Measurements from ENCODE around the gene JPH3.

The JPH3 gene

DNA sequence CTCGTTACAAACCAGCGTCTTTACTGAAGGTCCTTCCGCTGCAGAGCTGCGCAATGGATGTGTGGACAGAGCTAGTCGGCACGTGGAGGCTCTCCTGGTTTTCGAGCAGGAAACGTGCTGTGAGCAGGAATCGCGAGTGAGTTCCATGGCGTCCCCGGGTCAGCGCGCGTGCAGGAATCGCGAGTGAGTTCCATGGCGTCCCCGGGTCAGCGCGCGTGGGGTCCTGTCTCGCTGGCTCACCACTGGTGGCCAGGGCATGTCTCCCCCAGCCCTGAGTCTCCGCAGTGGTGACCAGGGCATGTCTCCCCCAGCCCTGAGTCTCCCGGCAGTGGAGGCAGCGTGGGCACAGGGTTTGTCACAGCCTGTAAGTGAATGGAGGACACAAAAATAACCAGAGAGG, 100.8 kb downstream of the JPH3 start:
- no peak overlapping the region for H3K9ac ChIP-seq (ENCODE audit: low read length)
- no peaks in the 10 kb centered on the region for H3K4me1 ChIP-seq (ENCODE audit: insufficient read depth, low read length)
- H3K4me3 ChIP-seq (ENCODE audit: low read depth in 1 of 2, low read length in 2 of 2), result no peak overlapping the region
- H3K27me3 ChIP-seq (ENCODE audit: control insufficient read depth in 1 of 2, insufficient read depth in 2 of 2, low read length in 2 of 2), result no peaks in the 10 kb centered on the region
- H3K36me3 ChIP-seq (ENCODE audit: insufficient read depth, low read length), result no peaks in the 10 kb centered on the region
- H3K9me3 ChIP-seq (ENCODE audit: low read length), result no peaks in the 10 kb centered on the region
- no peak overlapping the region for H3K27ac ChIP-seq (ENCODE audit: low read depth, low read length)

DNA sequence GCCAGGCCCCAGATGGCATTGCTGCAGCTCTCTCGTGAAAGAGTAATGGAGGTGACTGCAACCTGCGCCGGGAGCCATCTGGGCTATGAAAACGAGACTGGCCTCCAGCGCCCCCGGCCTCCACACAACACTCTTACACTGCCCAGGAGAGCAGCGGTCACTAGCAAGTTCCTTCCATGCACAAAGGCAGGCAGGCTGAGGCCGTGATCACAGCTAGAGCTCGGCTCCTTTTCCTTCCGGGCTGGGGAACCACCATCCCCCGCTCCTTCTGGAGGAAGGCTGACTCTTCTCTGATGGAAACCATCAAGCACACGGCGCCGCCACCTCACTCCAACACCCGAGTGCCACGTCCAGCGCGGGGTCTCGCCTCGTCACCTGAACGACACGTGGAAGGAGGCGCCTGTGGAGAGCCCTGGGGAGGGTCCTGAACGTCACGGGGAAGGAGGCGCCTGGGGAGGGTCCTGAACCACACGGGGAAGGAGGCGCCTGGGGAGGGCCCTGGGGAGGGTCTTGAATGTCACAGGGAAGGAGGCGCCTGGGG, 101.6 kb downstream of the JPH3 start:
- Histone ChIP-seq H3K9me3 (ENCODE audit: low read length) (no peaks in the 10 kb centered on the region), H3K9ac (ENCODE audit: low read length) (no peak overlapping the region), H3K27me3 (ENCODE audit: control insufficient read depth in 1 of 2, insufficient read depth in 2 of 2, low read length in 2 of 2) (no peaks in the 10 kb centered on the region), H3K36me3 (ENCODE audit: insufficient read depth, low read length) (no peaks in the 10 kb centered on the region), H3K4me1 (ENCODE audit: insufficient read depth, low read length) (no peaks in the 10 kb centered on the region), H3K4me3 (ENCODE audit: low read depth in 1 of 2, low read length in 2 of 2) (no peak overlapping the region), H3K27ac (ENCODE audit: low read depth, low read length) (no peak overlapping the region)

DNA sequence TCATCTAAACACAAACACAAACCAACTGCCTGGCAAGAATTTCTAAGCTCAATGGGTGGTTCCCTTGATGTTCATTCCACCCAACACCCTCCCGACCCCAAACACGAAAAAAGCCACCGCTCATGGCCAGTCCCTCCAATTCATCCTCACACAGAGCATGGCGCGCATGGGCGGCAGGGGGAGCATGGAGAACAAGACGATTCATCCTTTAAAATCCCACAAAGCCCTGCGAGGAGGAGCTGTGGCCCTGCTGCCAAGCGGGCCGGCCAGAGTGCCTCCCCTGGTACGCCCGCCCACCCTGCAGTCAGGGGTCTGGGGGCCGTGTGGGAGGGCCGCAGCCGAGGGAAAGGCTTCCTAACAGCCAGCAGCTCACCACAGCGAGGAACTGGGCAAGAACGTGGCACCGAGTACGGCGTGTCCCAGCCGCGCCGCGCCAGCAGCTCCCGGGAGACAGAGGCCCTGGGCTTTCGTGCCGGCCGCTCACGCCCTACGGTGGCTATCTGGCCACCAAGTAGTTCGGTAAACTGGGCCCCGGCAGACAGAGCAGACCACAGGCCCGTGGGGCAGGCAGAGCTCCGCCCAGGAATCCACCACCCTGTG, 102.5 kb downstream of the JPH3 start:
- H3K27me3 ChIP-seq (ENCODE audit: control insufficient read depth in 1 of 2, insufficient read depth in 2 of 2, low read length in 2 of 2), result no peaks in the 10 kb centered on the region
- H3K27ac ChIP-seq (ENCODE audit: low read depth, low read length), result no peak overlapping the region
- no peaks in the 10 kb centered on the region for H3K36me3 ChIP-seq (ENCODE audit: insufficient read depth, low read length)
- no peak overlapping the region for H3K9ac ChIP-seq (ENCODE audit: low read length)
- H3K9me3 ChIP-seq (ENCODE audit: low read length), result no peaks in the 10 kb centered on the region
- no peak overlapping the region for H3K4me3 ChIP-seq (ENCODE audit: low read depth in 1 of 2, low read length in 2 of 2)
- no peaks in the 10 kb centered on the region for H3K4me1 ChIP-seq (ENCODE audit: insufficient read depth, low read length)

DNA sequence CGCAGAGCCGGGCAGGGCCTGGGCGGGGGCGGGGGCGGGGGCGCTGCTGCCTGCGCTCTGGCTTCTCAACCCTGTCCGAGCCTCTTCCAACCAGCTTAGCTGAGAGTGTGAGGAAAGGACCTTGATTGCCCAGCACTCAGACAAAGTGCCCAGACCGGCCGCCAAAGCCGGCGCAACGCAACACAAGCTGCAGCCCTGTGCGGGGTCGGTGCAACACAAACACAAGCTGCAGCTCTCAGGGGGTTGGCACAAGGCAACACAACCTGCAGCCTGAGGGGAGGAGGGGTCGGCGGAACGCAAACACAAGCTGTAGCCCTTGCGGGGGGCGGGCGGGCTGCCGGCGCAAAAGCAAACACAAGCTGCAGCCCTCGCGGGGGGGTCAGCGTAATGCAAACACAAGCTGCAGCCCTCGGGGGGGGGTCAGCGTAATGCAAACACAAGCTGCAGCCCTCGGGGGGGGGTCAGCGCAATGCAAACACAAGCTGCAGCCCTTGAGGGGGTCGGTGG, 103.5 kb downstream of the JPH3 start:
- H3K4me1 ChIP-seq (ENCODE audit: insufficient read depth, low read length), result no peaks in the 10 kb centered on the region
- H3K27ac ChIP-seq (ENCODE audit: low read depth, low read length), result no peak overlapping the region
- peaks cover 8% of the 10 kb centered on the region for H3K36me3 ChIP-seq (ENCODE audit: insufficient read depth, low read length)
- H3K9me3 ChIP-seq (ENCODE audit: low read length), result no peaks in the 10 kb centered on the region
- H3K27me3 ChIP-seq (ENCODE audit: control insufficient read depth in 1 of 2, insufficient read depth in 2 of 2, low read length in 2 of 2), result no peaks in the 10 kb centered on the region
- H3K9ac ChIP-seq (ENCODE audit: low read length), result no peak overlapping the region
- no peak overlapping the region for H3K4me3 ChIP-seq (ENCODE audit: low read depth in 1 of 2, low read length in 2 of 2)

DNA sequence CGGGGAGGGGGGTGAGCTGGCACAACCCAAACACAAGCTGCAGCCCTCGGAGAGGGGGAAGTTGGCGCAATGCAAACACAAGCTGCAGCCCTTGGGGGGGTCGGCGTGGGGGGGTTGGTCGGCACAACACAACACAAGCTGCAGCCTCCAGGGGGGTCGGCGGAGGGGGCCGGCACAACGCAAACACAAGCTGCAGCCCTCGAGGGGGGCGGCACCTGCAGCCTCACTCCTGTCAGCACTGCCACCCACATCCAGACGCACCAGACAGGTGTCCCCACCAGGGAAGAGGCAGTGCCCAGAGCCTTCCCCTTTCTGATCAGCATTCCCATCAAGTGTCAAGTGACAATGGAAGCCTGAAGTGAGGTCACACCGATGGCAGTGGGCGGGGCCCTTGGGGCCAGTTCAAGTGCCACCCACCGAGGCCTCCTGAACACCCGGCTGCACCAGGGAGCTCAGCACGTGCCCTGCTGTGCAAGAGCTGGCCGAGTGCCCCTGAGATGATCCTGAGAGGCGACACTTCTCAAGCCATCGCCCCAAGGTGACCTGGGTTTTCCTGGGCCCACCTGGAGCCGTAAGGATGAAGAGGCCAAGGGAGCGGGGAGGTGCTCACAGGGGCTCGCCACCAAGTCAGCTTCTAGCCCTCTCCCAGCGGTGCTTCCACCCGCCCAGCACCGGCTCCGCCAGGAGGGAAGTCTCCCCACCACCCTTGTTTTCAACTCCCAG, 104.1 kb downstream of the JPH3 start:
- no peaks in the 10 kb centered on the region for H3K9me3 ChIP-seq (ENCODE audit: low read length)
- no peak overlapping the region for H3K27ac ChIP-seq (ENCODE audit: low read depth, low read length)
- H3K4me3 ChIP-seq (ENCODE audit: low read depth in 1 of 2, low read length in 2 of 2), result no peak overlapping the region
- H3K27me3 ChIP-seq (ENCODE audit: control insufficient read depth in 1 of 2, insufficient read depth in 2 of 2, low read length in 2 of 2), result no peaks in the 10 kb centered on the region
- peaks cover 11% of the 10 kb centered on the region for H3K36me3 ChIP-seq (ENCODE audit: insufficient read depth, low read length)
- H3K9ac ChIP-seq (ENCODE audit: low read length), result no peak overlapping the region
- H3K4me1 ChIP-seq (ENCODE audit: insufficient read depth, low read length), result no peaks in the 10 kb centered on the region

DNA sequence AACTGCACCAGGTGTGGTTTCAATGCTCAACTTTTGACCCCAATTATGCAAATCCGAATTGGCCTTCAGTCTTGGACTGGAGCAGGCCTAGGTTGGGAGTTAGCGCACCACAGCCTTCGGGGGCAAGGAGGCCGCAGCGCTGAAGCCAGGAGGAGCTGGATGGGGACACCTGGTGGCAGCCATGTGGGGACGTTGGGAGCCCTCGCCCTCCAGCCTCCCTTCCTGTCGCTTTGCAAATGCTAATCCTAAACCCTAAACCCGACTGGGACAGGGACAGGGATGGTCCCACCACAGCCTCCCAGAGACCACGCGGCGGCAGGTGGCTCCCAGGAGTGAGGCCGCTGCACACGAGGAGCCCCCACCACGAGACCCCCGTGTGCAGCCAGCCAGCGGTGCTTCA, 104.8 kb downstream of the JPH3 start:
- Histone ChIP-seq H3K36me3 (ENCODE audit: insufficient read depth, low read length) (peaks cover 11% of the 10 kb centered on the region), H3K4me1 (ENCODE audit: insufficient read depth, low read length) (no peaks in the 10 kb centered on the region), H3K27me3 (ENCODE audit: control insufficient read depth in 1 of 2, insufficient read depth in 2 of 2, low read length in 2 of 2) (no peaks in the 10 kb centered on the region)

DNA sequence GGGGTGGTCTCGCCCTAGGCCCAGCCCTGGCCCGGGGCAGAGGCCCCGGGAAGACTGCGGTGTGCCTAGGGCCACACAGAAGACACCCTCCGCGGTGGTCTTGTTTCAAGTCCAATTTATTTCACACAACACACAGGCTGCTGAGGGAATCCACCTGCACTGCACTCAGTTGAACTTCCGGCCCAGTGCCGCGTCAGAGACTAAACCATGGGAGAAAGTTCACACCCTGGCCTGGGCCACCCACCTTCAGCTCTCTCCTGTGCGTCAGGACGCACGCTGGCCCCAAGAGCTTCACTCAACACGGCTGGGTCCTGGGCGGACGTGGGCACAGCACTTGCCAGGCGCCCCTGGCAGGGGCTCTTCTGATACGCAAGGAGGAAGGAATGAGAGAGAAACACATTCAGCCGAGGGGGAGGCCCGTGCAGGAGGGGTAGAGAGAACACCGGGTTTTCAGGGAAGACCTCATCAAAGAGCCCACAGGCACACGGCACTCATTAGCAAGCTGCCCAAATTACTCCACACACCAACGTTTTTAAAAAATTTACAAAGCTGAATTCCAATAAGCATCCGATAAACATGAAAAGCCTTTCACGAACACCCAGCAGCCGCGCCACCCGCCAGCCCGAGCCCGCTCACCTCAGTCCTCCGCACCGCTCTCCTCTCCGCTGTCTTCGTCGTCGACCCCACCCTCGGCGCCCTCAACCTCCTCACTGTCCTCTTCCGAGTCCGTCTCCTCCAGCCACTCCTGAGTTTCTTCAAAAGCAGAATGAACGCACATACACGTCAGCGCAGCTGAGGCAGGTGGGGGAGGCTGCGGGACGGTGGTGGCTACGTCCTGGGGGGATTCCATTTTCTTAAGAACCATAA, 105.6 kb downstream of the JPH3 start:
- H3K4me1 ChIP-seq (ENCODE audit: insufficient read depth, low read length), result no peaks in the 10 kb centered on the region
- no peaks in the 10 kb centered on the region for H3K27me3 ChIP-seq (ENCODE audit: control insufficient read depth in 1 of 2, insufficient read depth in 2 of 2, low read length in 2 of 2)
- H3K27ac ChIP-seq (ENCODE audit: low read depth, low read length), result no peak overlapping the region
- no peak overlapping the region for H3K4me3 ChIP-seq (ENCODE audit: low read depth in 1 of 2, low read length in 2 of 2)
- no peak overlapping the region for H3K9ac ChIP-seq (ENCODE audit: low read length)
- H3K9me3 ChIP-seq (ENCODE audit: low read length), result no peaks in the 10 kb centered on the region
- peaks cover 11% of the 10 kb centered on the region for H3K36me3 ChIP-seq (ENCODE audit: insufficient read depth, low read length)

More for the DNA sequence above, 104.8 kb downstream of the JPH3 start:
- Histone ChIP-seq H3K4me3 (ENCODE audit: low read depth in 1 of 2, low read length in 2 of 2) (no peak overlapping the region), H3K9ac (ENCODE audit: low read length) (no peak overlapping the region), H3K27ac (ENCODE audit: low read depth, low read length) (no peak overlapping the region), H3K9me3 (ENCODE audit: low read length) (no peaks in the 10 kb centered on the region)

DNA sequence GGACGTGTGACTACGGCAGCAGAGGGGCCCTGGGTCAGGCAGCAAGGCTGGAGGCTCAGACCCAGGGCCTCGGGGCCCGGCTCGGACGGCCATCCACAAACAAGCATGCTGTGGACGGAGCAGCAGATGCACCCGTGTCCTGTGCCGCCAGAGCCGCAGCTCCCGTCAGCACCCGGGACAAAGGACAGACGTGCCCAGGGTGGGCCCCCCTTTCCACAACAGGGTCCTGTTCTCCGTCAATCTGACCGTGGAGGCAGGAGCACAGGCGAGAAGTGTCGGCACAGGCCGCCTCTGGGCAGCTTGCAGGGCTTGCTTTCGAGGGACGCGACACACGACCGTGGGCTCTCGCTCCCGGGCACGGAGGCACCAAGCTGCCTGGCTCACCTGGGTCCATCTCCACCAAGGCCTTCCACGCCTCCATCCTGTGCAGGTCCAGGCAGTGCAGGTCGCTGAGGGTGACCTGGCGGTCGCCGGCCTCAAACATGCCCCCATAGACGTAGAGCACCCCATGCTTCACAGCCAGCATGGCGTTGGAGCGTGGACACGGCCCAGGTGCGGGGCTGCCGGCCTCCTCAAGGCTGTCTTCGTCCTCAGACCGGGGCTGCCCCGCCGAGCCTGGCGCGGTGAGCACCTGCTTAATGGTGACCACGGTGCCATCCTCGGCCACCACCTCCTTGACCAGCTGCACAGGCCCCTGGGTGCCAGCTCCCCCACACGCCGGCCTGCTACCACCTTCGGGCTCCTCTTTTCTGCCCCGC, 106.8 kb downstream of the JPH3 start:
- peaks cover 11% of the 10 kb centered on the region for H3K36me3 ChIP-seq (ENCODE audit: insufficient read depth, low read length)
- no peaks in the 10 kb centered on the region for H3K9me3 ChIP-seq (ENCODE audit: low read length)

DNA sequence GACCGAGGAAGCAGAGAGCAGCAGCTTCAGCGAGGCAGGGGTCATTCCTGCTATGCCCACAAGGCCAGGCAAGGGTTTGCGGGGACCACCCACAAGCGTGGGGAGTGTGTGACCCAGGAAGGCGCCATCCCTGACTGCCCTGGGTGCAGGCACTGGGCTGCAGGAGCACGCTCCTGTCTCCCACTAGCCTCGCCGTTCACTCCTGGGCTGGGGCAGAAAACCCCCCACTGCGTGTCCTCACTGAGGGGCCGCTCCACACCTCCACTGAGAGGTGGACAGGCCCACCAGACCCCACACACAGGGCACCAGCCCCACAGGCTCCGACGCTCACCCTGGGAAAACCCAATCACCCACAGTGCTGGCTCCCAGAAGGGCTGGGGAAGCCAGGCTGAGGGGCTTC, 107.4 kb downstream of the JPH3 start:
- peaks cover 11% of the 10 kb centered on the region for H3K36me3 ChIP-seq (ENCODE audit: insufficient read depth, low read length)
- no peaks in the 10 kb centered on the region for H3K27me3 ChIP-seq (ENCODE audit: control insufficient read depth in 1 of 2, insufficient read depth in 2 of 2, low read length in 2 of 2)
- H3K9me3 ChIP-seq (ENCODE audit: low read length), result no peaks in the 10 kb centered on the region
- H3K27ac ChIP-seq (ENCODE audit: low read depth, low read length), result no peak overlapping the region
- H3K4me1 ChIP-seq (ENCODE audit: insufficient read depth, low read length), result no peaks in the 10 kb centered on the region
- H3K9ac ChIP-seq (ENCODE audit: low read length), result no peak overlapping the region
- no peak overlapping the region for H3K4me3 ChIP-seq (ENCODE audit: low read depth in 1 of 2, low read length in 2 of 2)

More for the DNA sequence above, 106.8 kb downstream of the JPH3 start:
- Histone ChIP-seq H3K27ac (ENCODE audit: low read depth, low read length) (no peak overlapping the region), H3K27me3 (ENCODE audit: control insufficient read depth in 1 of 2, insufficient read depth in 2 of 2, low read length in 2 of 2) (no peaks in the 10 kb centered on the region), H3K4me3 (ENCODE audit: low read depth in 1 of 2, low read length in 2 of 2) (no peak overlapping the region), H3K4me1 (ENCODE audit: insufficient read depth, low read length) (no peaks in the 10 kb centered on the region), H3K9ac (ENCODE audit: low read length) (no peak overlapping the region)

DNA sequence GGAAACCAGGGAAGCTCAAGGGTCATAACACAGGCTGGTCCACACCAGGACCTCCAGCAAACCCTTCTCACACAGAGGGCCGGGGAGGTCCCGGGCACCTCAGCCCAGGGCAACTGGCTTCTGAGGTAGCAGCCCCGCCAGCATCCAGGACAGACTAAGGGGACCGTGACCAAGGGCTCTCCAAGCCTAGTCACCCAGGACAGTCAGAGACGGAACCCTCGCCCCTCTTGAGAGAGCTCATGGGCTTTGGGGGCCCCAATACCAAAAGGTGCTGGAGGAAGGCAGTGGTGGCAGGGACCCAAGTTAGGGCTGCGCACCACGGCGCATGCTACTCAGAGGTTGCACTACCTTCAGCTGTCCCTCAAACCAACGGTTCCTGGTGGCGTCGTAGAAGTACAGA, 108.6 kb downstream of the JPH3 start:
- Histone ChIP-seq H3K4me3 (ENCODE audit: low read depth in 1 of 2, low read length in 2 of 2) (no peak overlapping the region), H3K36me3 (ENCODE audit: insufficient read depth, low read length) (peaks cover 11% of the 10 kb centered on the region), H3K27ac (ENCODE audit: low read depth, low read length) (no peak overlapping the region), H3K4me1 (ENCODE audit: insufficient read depth, low read length) (no peaks in the 10 kb centered on the region), H3K9me3 (ENCODE audit: low read length) (no peaks in the 10 kb centered on the region), H3K27me3 (ENCODE audit: control insufficient read depth in 1 of 2, insufficient read depth in 2 of 2, low read length in 2 of 2) (no peaks in the 10 kb centered on the region), H3K9ac (ENCODE audit: low read length) (no peak overlapping the region)
